HG02610 (cell line): ENCODE measurements around the gene GBE1.

Experiments
- ATAC-seq: cut with Tn5 transposase; IDR thresholded peaks from one replicate; pipeline ENCODE4 v1.9.1; 2021; ENCODE audit warnings: mild to moderate bottlenecking, moderate library complexity; ENCODE audit not compliant: unreplicated experiment

Gene GBE1

GRCh38 chr3:81477740-81478139 lies 283.7 kb downstream of the GBE1 start:
- no peak for ATAC-seq

- ATAC-seq: no peak
These were observed 284.8 kb downstream of the GBE1 start for GRCh38 chr3:81476692-81477091.

DNA sequence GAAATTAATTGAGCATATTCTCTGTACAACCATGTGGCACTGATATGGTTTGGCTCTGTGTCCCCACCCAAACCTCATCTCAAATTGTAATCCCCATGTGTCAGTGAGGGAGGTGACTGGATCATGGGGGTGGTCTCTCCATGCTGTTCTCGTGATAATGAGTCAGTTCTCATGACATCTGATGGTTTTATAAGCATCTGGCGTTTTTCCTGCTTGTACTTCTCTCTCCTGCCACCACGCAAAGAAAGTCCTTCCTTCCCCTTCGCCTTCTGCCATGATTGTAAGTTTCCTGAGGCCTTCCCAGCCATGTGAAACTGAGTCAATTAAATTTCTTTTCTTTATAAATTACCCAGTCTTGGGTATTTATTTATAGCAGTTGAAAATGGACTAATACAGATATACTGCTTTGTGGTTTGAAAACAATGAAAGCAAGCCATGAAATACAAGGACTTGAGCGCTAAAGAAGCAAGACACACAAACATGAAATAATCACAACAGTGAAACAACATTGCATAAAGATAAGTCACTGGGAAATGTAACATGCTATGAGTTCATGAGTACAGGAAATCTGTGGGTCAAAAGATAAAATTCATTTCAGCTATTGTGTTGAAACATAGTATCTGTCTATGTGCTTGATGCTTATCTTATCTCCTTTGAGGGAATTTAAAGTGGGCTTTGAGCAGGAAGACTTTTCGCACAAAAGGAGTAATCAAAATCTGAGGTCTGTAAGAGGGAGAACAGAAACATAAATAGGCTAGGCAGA lies 288.7 kb downstream of the GBE1 start:
- no peak for ATAC-seq

GRCh38 chr3:81470524-81471278 lies 290.7 kb downstream of the GBE1 start:
- ATAC-seq: no peak

DNA sequence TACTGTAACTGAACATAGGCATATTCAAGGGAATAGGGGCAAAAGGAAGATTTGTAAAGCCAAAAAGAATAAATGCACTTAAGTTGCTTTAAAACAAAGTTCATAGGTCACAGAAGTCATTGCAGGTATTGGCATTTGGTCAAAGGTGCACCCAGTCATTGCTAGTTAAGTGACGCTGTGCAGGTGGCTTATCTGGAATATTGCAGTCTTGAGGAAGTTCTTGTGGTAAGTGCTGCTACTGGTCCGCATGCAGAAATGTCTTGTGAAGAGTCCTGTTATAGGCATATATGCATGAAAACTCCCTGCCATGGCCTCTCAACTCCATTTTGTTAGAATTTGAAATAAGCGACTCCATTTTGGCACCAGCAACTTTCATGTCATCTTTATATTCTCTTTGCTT lies 293.1 kb downstream of the GBE1 start:
- no peak for ATAC-seq

GRCh38 chr3:81466201-81466560 lies 295.3 kb downstream of the GBE1 start:
- ATAC-seq: no peak

DNA sequence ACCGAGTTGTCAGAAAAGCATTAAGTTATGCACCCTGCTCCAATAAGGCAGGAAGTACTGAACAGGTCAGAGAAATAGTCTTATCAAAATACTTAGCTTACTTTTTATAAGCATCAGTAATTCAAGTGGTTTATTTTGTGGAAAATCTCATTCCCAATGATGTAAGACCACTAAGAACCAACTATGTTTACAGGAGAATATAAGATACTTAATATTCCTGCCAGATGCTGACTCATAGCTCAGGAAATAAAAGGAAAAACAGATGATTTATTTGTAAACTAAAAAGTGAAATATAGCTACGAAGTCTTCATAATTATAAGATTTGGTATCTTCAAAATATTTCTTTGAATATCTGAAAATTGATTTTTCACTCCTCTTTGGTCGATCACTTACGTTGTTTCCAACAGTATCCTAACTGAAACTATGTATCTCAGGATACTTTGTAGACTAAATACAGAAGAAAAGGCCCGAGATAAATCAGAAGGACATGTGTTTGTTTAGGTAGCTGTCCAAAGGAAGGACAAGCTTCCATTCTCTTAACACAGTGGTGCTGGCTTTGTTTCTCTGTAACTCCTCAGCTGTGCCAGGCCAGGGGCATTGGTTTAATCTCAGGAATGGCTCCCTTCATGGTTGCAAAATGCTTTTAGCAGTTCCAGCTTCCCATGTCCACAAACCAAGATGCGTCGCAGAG lies 295.8 kb downstream of the GBE1 start:
- ATAC-seq: no peak

- no peak for ATAC-seq
These were observed 297.7 kb downstream of the GBE1 start for GRCh38 chr3:81463781-81464180.

GRCh38 chr3:81462921-81463320 lies 298.5 kb downstream of the GBE1 start:
- no peak for ATAC-seq

DNA sequence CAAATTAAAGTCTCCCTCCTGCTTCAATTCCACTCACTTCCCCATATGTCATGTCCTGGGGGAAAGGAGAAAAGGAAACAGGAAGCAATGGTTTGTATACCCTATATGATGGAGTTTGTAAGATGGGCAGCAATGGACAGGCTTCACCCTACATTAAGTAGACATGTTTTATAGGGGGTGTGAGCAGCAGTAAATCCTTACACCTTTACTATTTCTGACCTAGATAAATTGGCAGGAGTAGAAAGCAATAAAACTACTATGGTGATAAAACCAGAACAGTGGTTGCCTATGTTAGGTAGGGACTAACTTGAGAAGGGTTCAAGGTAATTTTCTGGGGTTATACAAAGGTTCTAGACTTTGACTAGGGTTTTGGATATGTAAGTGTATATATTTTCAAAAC lies 301.7 kb downstream of the GBE1 start:
- no peak for ATAC-seq

DNA sequence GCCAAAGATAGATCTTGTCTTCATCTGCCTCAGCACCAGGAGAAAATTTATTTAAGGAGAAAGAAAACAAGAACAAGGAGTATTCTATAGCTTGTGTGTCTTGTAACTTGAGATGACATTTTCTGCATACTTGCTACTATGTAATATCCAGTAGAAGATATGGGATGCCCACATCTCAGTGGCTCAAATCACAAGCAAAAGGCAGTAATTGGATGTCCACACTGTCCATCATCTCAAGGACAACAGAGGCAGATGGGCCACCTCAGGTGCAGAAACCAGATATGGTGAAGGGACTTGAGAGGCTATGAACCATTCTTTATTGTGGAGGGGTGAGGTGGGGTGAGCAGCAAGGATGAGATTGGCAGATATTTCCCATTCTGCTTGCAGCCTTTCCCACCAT lies 309.0 kb downstream of the GBE1 start:
- ATAC-seq: no peak

- ATAC-seq: no peak
These were observed 309.8 kb downstream of the GBE1 start for GRCh38 chr3:81451611-81452010.

DNA sequence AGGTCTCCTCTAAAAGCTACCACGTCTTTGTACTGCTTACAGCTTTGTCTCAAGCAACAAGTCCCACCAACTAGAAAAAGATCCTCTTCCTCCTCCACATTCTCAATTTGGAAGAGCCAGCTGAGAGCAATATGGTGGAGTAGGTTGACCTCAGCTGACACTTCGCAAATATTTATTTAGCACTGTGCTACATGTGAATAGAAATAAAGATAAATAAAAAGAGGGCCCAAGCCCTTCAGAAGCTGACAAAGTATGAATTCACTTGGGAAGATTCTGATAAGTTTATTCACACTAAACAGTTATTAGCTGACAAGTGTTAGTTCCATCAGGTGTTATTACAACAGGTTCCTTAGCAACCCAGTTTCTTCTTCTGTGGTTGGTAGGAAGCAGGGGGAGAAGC lies 310.3 kb downstream of the GBE1 start:
- ATAC-seq: no peak

- ATAC-seq: no peak
These were observed 314.6 kb downstream of the GBE1 start for GRCh38 chr3:81446806-81447205.

DNA sequence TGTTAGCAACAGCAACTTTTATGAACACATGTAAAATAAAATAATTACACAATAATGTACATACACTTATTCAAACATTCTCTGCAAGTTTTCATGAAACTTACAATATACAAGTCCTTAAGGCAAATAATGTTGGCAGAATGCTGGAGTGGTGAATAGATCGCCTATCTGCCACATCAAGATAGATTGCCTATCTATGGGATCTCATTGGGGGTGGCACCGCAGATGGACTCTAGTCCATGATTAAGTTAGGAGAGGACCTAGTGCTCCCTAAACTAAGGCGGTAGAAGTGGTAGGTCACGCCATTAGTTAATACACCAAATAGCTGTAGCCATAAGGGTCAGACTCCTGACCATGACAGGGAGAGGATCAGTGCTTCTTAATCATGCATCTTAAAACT lies 315.7 kb downstream of the GBE1 start:
- no peak for ATAC-seq

DNA sequence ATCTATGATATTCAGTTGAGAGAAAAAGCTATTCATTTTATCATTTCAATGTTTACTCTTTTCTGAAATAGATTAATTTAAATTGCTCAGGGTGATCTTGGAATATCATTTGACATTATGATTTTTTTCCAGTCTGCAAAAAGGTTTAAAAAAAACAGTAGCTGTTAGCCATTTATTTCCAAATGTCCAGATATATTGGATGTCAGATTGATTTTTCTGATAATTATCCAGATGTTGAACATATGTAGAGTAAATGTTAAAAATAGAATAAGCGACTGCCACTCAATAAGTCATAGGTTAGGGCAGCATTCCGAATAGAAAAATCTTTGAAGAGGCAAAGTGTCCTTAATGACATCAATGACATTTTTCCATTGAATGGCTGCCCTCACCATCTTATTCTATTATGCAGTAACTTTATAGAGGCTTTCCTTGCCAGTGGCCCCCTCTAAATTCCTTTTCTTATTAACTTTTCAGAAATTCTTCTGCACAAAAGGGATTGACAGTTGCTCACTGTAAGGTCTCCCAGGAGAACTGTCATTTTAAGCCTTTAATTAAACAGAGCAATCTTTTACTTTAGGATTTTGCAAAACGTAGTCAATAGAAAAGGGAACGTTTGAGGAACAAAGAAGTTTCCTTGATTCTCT lies 316.5 kb downstream of the GBE1 start:
- no peak for ATAC-seq

GRCh38 chr3:81443958-81444357 lies 317.5 kb downstream of the GBE1 start:
- no peak for ATAC-seq

GRCh38 chr3:81443457-81443782 lies 318.0 kb downstream of the GBE1 start:
- no peak for ATAC-seq

- ATAC-seq: no peak
These were observed 318.5 kb downstream of the GBE1 start for GRCh38 chr3:81442758-81443456.

DNA sequence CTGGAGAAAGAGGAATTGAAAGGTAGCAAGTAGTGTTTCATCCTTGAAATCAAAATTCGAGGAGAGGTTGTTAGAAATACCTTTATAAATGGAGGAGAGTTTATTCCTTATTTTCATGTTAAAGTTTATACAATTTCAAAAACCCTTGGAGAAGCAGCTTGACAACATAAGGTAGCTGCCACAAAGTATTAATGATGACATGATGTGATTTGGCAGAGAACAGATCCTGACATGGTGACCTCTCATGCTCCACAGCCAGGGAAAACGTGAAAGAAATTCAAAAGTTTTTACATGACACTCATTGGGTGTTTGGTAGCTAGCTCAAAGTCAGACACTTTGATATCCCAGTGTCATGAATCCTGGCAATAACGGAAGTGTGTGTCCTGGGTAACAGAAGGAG lies 320.8 kb downstream of the GBE1 start:
- no peak for ATAC-seq
